Breast epithelium (tissue), 4 donors: Measurements from ENCODE around the gene PIK3CD. TPM values are rescaled to one million over a fixed set of nuclear protein-coding genes. Genes with fewer than 3 reads are reported as not detected.

Experiments used
- DNase-seq, 2 donors: peaks; one replicate each; pipeline ENCODE4 v3.0.0-alpha.2; 2019; ENCODE audit warnings: low spot score in 2 of 2
- H3K27ac ChIP-seq, 2 donors: fragments of 200-600 bp; sonication (generic) in 1 of 2; one replicate each; pipeline ENCODE4 v1.5.1; 2016 to 2019; ENCODE audit warnings: mild to moderate bottlenecking in 1 of 2
- H3K27me3 ChIP-seq, 2 donors: fragments of 200-600 bp; sonication (generic) in 1 of 2; one replicate each; pipeline versions ENCODE4 v1.5.1 to v1.6.0; 2017 to 2019; ENCODE audit warnings: control low read depth in 1 of 2, mild to moderate bottlenecking in 1 of 2
- H3K36me3 ChIP-seq: fragments of 200-600 bp; one replicate; pipeline ENCODE4 v1.5.1; 2019
- H3K4me1 ChIP-seq, 2 donors: fragments of 200-600 bp; sonication (generic); one replicate each; pipeline ENCODE4 v1.5.1; 2016 to 2019; ENCODE audit warnings: control low read depth in 1 of 2
- H3K4me3 ChIP-seq, 3 donors: fragments of 200-600 bp; sonication (generic); 1 replicate in 2 of 3; 2 replicates in 1 of 3; pipeline ENCODE4 v1.5.1; 2016 to 2019; ENCODE audit warnings: mild to moderate bottlenecking in 3 of 3, moderate library complexity in 2 of 3
- H3K9me3 ChIP-seq, 2 donors: fragments of 200-600 bp; sonication (generic) in 1 of 2; one replicate each; pipeline ENCODE4 v1.5.1; 2016 to 2019; ENCODE audit warnings: control low read depth in 1 of 2
- POLR2A ChIP-seq: fragments of 450-650 bp; IDR thresholded peaks from one replicate; pipeline ENCODE4 v1.6.1; 2016; ENCODE audit warnings: antibody characterized with exemption, mild to moderate bottlenecking, moderate library complexity
- POLR2AphosphoS5 ChIP-seq, 3 donors: sonication (generic); formaldehyde crosslinking; IDR thresholded peaks; one replicate each; pipeline ENCODE4 v1.6.1; 2017; ENCODE audit warnings: antibody characterized with exemption in 3 of 3
- intact Hi-C: fragments of 100-400 bp; cut with DNase I; formaldehyde crosslinking; loops from one replicate; pipeline ENCODE4 v1.15.1; 2023; ENCODE audit warnings: low total_unique reads
- total RNA-seq, 3 donors: library from RNA; depleted of rRNA; stranded (reverse); fragments of >200 nt; gene quantifications; one replicate each; pipeline ENCODE4 v1.1.0, GENCODE V29; 2016
- TF ChIP-seq, protein P1 (sequence below), 3 donors: fragments of 450-650 bp; IDR thresholded peaks; one replicate each; pipeline ENCODE4 v1.5.1; 2016 to 2017; ENCODE audit warnings: antibody characterized with exemption in 3 of 3, mild to moderate bottlenecking in 3 of 3, moderate library complexity in 3 of 3

PIK3CD gene
- total RNA-seq, 3 donors from 2014 or later: 8.2 to 12.1 (median 11.9) TPM

DNA sequence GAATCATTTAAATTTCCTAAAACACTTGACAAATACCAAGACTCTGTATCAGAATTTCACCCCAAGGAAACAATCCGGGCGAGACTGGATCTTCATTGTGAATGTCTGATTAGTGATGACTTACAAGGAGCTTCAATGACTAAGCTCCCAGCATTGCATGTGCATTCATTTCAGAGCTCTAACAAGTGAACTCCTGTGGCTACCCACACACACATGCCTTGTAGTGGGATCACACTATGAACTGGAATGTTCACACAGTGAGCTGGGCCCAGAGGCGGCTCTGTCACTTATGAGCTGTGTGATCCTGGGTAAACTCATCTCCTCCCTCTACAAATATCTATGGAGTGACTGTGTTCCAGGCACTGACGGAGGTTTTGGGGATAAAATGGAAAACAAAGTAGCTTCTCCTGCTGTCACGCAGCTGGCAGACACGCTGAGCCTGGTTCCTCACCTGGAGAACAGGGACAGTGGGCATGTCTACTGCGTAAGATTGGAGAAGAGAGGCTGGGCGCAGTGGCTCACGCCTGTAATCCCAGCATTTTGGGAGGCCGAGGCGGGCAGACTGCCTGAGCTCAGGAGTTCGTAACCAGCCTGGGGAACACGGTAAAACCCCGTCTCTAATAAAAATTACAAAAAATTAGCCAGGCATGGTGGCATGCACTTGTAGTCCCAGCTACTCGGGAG, 115.4 kb downstream of the PIK3CD start:
- Histone ChIP-seq H3K36me3 (no peaks in the 10 kb centered on the region), H3K9me3 (no peaks in the 10 kb centered on the region), H3K27me3 (no peaks in the 10 kb centered on the region), H3K4me1 (no peaks in the 10 kb centered on the region), H3K4me3 (no peak overlapping the region), H3K27ac (no peak overlapping the region)
- DNase-seq: no peak
- intact Hi-C loops: no loop called here
- TF ChIP-seq POLR2AphosphoS5 (IDR thresholded peaks at IDR 0.05): no peak
- no peak for TF ChIP-seq POLR2A
- TF ChIP-seq, protein P1, sequence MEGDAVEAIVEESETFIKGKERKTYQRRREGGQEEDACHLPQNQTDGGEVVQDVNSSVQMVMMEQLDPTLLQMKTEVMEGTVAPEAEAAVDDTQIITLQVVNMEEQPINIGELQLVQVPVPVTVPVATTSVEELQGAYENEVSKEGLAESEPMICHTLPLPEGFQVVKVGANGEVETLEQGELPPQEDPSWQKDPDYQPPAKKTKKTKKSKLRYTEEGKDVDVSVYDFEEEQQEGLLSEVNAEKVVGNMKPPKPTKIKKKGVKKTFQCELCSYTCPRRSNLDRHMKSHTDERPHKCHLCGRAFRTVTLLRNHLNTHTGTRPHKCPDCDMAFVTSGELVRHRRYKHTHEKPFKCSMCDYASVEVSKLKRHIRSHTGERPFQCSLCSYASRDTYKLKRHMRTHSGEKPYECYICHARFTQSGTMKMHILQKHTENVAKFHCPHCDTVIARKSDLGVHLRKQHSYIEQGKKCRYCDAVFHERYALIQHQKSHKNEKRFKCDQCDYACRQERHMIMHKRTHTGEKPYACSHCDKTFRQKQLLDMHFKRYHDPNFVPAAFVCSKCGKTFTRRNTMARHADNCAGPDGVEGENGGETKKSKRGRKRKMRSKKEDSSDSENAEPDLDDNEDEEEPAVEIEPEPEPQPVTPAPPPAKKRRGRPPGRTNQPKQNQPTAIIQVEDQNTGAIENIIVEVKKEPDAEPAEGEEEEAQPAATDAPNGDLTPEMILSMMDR (IDR thresholded peaks at IDR 0.05): no peak

GRCh38 chr1:9767964-9768668, 116.6 kb downstream of the PIK3CD start:
- TF ChIP-seq POLR2A: no peak
- TF ChIP-seq, protein P1 (IDR thresholded peaks at IDR 0.05): no peak
- TF ChIP-seq POLR2AphosphoS5 (IDR thresholded peaks at IDR 0.05): no peak
- H3K4me1 ChIP-seq: no peaks in the 10 kb centered on the region
- H3K9me3 ChIP-seq: no peaks in the 10 kb centered on the region
- no peak overlapping the region for H3K27ac ChIP-seq
- DNase-seq: no peak
- H3K27me3 ChIP-seq: no peaks in the 10 kb centered on the region
- H3K36me3 ChIP-seq: no peaks in the 10 kb centered on the region
- H3K4me3 ChIP-seq: no peak overlapping the region
- intact Hi-C loops: no loop called here

DNA sequence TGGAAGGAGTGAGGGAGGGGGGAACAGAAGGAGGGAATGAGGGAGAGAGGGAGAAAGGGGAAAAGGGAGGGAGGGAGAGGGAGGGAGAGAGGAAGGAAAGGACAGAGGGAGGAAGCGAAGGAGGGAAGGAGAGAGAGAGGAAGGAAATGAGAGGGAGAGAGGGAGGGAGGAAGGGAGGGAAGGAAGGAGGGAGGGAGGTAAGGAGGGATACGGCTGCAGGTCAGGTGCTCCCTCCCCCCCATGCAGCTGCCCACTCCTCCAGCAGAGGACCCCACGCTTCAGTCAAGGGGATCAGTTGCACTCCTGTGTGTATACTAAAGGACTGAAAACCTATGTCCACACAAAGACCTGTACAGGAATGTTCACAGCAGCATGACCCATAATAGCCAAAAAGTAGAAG, 117.5 kb downstream of the PIK3CD start:
- no peaks in the 10 kb centered on the region for H3K9me3 ChIP-seq
- no peaks in the 10 kb centered on the region for H3K27me3 ChIP-seq
- no peak for DNase-seq
- no peak overlapping the region for H3K4me3 ChIP-seq
- no peak overlapping the region for H3K27ac ChIP-seq
- TF ChIP-seq, protein P1 (IDR thresholded peaks at IDR 0.05): no peak
- TF ChIP-seq POLR2AphosphoS5 (IDR thresholded peaks at IDR 0.05) (no peak), POLR2A (no peak)
- H3K4me1 ChIP-seq: no peaks in the 10 kb centered on the region
- H3K36me3 ChIP-seq: no peaks in the 10 kb centered on the region
- intact Hi-C loops: no loop called here

DNA sequence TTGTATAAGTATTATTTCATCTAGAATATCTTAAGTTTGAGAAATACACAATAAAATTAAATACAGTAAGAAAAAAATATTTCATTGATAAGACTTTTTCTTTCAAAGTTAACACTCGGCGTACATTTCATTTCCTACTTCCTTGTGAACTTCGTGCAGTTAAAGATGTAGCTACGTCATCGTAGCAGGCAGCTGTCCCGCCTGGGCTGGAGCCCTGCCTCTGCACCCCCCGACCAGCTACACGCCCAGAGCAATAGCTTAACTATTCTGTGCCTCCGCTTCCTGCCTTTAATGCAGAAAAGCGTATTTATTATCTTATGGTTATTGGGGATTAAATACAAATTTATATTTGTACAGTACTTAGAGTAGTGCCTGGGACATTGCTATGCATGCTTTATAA, 118.8 kb downstream of the PIK3CD start:
- Histone ChIP-seq H3K4me1 (no peaks in the 10 kb centered on the region), H3K9me3 (no peaks in the 10 kb centered on the region), H3K36me3 (no peaks in the 10 kb centered on the region), H3K27ac (no peak overlapping the region), H3K4me3 (no peak overlapping the region), H3K27me3 (no peaks in the 10 kb centered on the region)
- TF ChIP-seq POLR2A (no peak), POLR2AphosphoS5 (IDR thresholded peaks at IDR 0.05) (no peak)
- TF ChIP-seq, protein P1 (IDR thresholded peaks at IDR 0.05): no peak
- no peak for DNase-seq
- intact Hi-C loops: loop anchor here (10.0 kb wide), 1 partner anchor 835 kb away; no protein-coding TSS in a partner anchor
